ENCODE measurements around the gene TMC2. TPM values are rescaled to one million over a fixed set of nuclear protein-coding genes. Genes with fewer than 3 reads are reported as not detected.

The TMC2 gene
- total RNA-seq, 6 donors from 2014 or later = 0.22 to 0.57 (median 0.41) TPM; not detected in 2

GRCh38 chr20:2507875-2508630 is 28.3 kb upstream of the TMC2 start:
- 19 to 20% methylated on average over 17 to 22 of the region's 22 CpGs for whole genome bisulfite sequencing, 2 donors
- no peak for TF ChIP-seq CTCF (IDR thresholded peaks at IDR 0.05)
- TF ChIP-seq EP300 (IDR thresholded peaks at IDR 0.05) = no peak
- no peak for TF ChIP-seq POLR2A (IDR thresholded peaks at IDR 0.05)
- no peak for TF ChIP-seq POLR2AphosphoS5 (IDR thresholded peaks at IDR 0.05)

GRCh38 chr20:2508631-2509467 is 27.5 kb upstream of the TMC2 start, which contains the start of gene ZNF343:
Gene ZNF343 (minus strand): TSS chr20:2508915. CDS start chr20:2493895, 15,020 bp downstream.
- no peaks in the 10 kb centered on the region for H3K9me3 ChIP-seq
- no peaks in the 10 kb centered on the region for H3K27me3 ChIP-seq
- H3K27ac ChIP-seq = peak within 1 kb of the TSS; percentile 83 to 90 (median 88)
- DNase-seq (peak; percentile 81 to 91), ATAC-seq (ENCODE audit: low FRiP score in 2 of 2) (peak; percentile 96 to 98)
- no peak for TF ChIP-seq CTCF (IDR thresholded peaks at IDR 0.05)
- peak in 2 of 4 donors; percentile 13 to 63 for TF ChIP-seq POLR2A (IDR thresholded peaks at IDR 0.05)
- peak; percentile 62 to 67 for TF ChIP-seq POLR2AphosphoS5 (IDR thresholded peaks at IDR 0.05)
- no peaks in the 10 kb centered on the region for H3K36me3 ChIP-seq
- WGBS, 2 donors = 1 to 2% methylated on average over 14 to 53 of the region's 53 CpGs
- H3K4me3 ChIP-seq = peak within 1 kb of the TSS; percentile 70 to 88 (median 80)
- H3K4me1 ChIP-seq = peaks cover 13 to 17% (median 14%) of the 10 kb centered on the region in 4 donors

More at GRCh38 chr20:2507875-2508630, 28.3 kb upstream of the TMC2 start:
- peaks cover 13 to 17% (median 14%) of the 10 kb centered on the region in 4 donors for H3K4me1 ChIP-seq
- no peaks in the 10 kb centered on the region for H3K9me3 ChIP-seq
- no peaks in the 10 kb centered on the region for H3K36me3 ChIP-seq
- ATAC-seq (ENCODE audit: low FRiP score in 2 of 2) (peak; percentile 55 to 68), DNase-seq (no peak)
- H3K27ac ChIP-seq = peak overlapping the region; percentile 83 to 90 (median 88)
- H3K4me3 ChIP-seq = peak overlapping the region; percentile 70 to 88 (median 80)
- no peaks in the 10 kb centered on the region for H3K27me3 ChIP-seq

GRCh38 chr20:2509468-2509781 is 26.9 kb upstream of the TMC2 start:
- H3K27ac ChIP-seq = peak overlapping the region; percentile 83 to 90 (median 88)
- 70 to 71% methylated on average over 9 of the region's 9 CpGs for WGBS, 2 donors

GRCh38 chr20:2509794-2510193 is 26.6 kb upstream of the TMC2 start:
- no peak for ATAC-seq (ENCODE audit: low FRiP score in 2 of 2)
- Histone ChIP-seq H3K4me3 (peak overlapping the region in 2 of 4 donors; percentile 87 to 88), H3K27ac (no peak overlapping the region)

More at GRCh38 chr20:2509468-2509781, 26.9 kb upstream of the TMC2 start:
- peak in 1 of 2 donors; percentile 74 for DNase-seq
- Histone ChIP-seq H3K4me3 (peak overlapping the region; percentile 70 to 88 (median 80)), H3K9me3 (no peaks in the 10 kb centered on the region), H3K4me1 (peaks cover 13 to 17% (median 14%) of the 10 kb centered on the region in 4 donors), H3K27me3 (no peaks in the 10 kb centered on the region), H3K36me3 (no peaks in the 10 kb centered on the region)
- TF ChIP-seq POLR2AphosphoS5 (IDR thresholded peaks at IDR 0.05) (no peak), POLR2A (IDR thresholded peaks at IDR 0.05) (no peak), EP300 (IDR thresholded peaks at IDR 0.05) (no peak), CTCF (IDR thresholded peaks at IDR 0.05) (no peak)
- no peak for ATAC-seq (ENCODE audit: low FRiP score in 2 of 2)

More at GRCh38 chr20:2509794-2510193, 26.6 kb upstream of the TMC2 start:
- H3K36me3 ChIP-seq = no peaks in the 10 kb centered on the region
- H3K27me3 ChIP-seq = no peaks in the 10 kb centered on the region
- TF ChIP-seq POLR2A (IDR thresholded peaks at IDR 0.05) = no peak
- TF ChIP-seq CTCF (IDR thresholded peaks at IDR 0.05) = no peak
- no peak for TF ChIP-seq POLR2AphosphoS5 (IDR thresholded peaks at IDR 0.05)
- no peak for TF ChIP-seq EP300 (IDR thresholded peaks at IDR 0.05)
- no peak for DNase-seq
- peaks cover 13 to 17% (median 14%) of the 10 kb centered on the region in 4 donors for H3K4me1 ChIP-seq
- WGBS, 2 donors = 81 to 88% methylated on average over 3 of the region's 3 CpGs
- H3K9me3 ChIP-seq = no peaks in the 10 kb centered on the region

Data from upper lobe of left lung (tissue), 6 donors.